ENCODE results near the gene DNMT3A.

The DNMT3A gene

DNA sequence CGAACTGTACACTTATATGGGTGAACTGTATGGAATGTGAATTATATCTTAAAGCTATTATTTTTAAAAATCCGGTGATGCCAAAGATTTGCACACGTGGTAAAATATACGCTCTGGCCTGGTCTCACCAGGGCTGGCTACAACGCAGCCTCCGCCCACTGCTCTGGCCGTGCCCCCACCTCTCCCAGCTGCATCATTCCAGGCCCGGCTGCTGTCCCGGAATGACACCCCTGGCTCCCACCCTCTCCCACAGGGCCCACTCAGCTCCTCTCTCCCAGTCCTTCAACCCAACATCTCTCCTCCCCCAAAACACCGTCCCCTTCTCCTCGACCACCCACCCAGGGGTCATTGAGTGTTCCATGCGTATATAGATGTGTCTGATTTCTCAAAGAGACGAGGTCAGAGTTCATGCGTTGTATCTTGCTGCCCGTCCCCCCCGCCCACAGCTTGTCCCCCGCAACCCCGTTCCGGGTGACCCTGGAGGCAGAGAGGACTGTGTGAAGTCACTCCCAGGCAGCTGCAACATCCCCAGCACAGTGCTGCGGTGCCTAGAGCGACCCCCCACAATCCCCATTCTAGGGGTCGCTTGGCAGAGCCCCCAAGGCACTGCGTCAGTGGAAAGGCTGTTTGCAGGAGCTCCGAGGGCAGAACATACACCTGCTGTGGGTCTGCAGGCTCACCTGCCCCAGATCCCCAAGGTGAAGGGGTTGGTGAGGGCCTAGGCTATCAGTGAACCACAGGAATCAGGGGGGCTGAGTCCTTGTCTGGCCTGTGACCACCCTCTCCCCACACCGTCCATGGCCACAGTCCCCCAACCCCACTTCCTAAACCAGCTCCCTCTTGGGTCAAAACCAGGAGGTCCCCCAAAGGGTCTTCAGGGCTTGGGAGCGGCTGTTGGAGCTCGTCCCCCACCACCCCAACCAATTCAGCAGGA lies 13.3 kb downstream of the DNMT3A start:
- DNase-seq (ENCODE audit: low read depth in 1 of 2, low spot score in 1 of 2) = no peak

DNA sequence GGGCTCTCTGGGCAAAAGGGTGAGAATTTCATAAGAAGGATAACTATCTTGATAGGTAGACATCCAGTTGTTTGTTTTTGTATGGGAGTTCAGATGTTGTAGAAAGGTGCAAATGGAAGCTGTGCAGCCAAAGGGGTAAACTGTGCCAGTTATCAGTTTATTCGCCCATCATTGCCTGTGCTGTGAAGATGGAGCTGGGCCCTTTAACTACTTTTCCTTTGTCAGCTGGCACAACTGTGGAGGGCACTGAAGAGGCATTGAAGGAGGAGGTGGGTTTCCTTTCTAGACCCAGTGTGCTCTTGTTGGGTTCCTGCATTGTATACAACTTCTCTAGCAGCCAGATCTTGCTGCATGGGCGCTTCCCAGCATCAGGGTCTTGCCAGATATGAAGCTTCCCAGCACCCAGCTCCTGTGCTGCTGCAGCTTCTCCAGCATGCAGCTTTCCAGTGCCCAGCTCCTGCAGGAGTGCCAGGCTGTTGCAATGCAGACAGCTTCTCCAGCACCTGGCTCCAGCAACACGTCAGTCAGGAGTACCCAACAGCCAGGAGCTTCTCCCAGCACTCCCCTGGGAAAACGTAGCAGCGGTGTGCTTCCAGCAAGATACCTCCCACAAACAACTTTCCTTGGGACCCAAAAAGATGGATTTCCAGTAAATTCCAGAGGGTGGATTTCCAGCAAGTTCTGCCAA lies 15.3 kb downstream of the DNMT3A start:
- no peak for DNase-seq (ENCODE audit: low read depth in 1 of 2, low spot score in 1 of 2)

DNA sequence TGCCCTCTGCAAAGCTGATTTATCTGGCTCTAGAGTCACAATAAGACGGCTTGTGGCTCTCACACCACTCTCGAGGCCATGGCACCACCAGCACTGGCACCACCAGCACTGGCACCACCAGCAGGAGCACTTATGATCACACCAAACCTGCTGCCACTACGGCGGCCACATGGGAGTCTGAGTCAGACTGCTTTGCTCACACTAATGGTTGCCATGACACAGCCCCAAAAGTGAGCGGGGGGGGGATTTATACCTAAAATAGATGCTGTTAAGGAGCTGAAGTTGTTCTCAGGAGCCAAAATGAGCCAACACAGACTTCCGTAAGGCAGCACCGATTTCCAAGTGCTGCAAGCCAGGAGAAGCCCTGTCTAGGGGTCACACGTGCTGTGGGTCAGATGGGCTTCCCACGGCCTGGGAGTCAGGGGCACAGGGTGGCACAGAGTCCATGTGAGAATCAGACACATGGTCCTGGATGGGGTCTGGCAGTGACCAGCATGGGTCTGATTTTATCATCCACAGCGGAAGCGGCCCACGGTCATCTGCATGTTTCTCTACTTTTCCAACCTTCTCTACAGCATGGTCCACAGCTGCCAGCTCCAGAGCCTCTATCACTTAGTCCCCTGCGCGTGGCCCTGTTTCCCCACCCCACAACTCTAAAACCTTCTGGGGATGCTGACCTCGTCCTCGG lies 16.7 kb downstream of the DNMT3A start:
- DNase-seq (ENCODE audit: low read depth in 1 of 2, low spot score in 1 of 2) = no peak

- DNase-seq (ENCODE audit: low read depth in 1 of 2, low spot score in 1 of 2) = no peak
Observed at GRCh38 chr2:25324251-25324650, 17.5 kb downstream of the DNMT3A start.

DNA sequence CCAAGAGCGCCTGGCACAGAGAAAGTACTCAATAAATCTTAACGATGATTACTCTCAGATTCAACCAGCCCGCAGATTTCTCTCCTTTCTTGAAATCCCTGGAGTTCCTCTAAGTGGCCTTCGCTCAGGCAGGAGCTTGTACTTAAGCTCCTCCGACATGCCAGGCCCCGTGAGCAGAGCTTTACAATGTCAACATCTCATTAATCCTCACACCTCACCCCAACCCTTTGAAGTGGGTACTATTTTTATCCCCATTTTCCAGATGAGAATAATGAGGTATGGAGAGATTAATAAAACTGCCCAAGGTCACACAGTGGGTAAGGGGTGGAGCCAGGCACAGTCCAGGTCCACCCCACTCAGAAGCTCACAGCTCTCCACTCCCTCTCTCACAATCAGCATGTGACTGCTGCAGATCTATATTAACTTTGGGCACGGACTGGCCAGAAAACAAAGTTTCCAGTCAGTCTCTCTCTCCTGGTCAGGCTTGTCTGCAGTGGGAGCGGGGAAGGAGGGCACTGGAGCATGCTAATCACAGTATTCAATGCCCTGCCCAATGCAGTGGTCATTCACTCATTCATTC lies 18.0 kb downstream of the DNMT3A start:
- DNase-seq (ENCODE audit: low read depth in 1 of 2, low spot score in 1 of 2) = no peak

DNA sequence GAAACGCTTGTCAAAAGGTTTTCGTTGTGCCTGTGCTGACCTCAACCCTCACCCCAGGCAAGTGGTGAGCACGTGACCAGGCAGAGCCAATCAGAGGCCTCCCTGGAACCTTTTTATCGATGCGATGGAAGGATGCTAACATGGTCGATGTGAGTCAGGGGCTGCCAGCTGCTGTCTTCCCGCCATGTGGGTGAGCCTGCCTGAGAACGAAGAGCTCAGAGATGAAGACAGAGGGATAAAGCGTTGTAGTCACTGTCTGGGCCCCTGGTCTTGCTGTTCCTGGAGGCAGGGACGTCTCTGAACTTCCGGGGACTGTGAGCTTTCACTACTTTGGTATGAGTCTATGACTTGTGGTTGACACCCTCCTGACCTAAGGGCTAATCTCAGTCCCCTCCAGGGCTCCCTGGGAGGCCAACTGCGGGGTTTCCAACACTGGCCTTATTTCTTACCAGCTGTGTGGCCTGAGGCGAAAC lies 18.6 kb downstream of the DNMT3A start:
- peak in 1 of 2 donors; percentile 26 for DNase-seq (ENCODE audit: low read depth in 1 of 2, low spot score in 1 of 2)

DNA sequence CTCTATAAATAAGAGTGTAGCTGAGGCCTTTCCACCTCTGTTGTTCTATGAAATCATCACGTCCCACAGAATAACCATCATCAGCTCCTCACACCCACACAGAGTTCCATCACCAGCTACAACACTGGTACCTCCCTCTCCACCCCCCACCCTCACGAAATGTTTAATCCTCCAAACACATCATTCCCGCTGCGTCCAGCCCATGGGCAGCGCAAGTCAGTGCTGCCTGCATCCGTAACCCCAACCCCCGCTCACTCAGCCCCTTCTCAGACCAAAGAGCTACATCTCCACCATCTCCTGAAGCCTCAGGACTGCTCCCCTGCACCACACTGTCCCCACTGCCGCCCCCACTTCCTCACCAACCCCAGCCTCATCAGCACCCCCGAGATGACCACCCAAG lies 19.4 kb downstream of the DNMT3A start:
- DNase-seq (ENCODE audit: low read depth in 1 of 2, low spot score in 1 of 2) = no peak

DNA sequence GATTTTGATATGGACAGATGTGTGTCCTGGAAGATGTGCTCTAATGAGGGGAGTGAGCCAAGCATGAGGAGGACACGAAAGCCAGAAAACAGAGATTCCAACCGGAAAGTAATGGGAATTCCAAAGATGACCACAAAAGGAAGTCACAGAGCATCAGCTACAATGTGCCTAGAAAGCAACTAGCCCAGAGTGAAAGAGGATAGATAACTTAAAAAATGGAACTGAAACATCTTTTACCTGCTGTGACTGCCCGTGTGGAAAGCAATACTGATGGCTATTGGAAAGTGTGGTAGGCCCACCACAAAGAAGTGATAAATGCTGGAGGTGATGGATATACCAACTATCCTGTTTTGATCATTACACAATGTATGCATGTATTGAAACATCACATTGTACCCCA lies 21.6 kb downstream of the DNMT3A start:
- no peak for DNase-seq (ENCODE audit: low read depth in 1 of 2, low spot score in 1 of 2)

DNA sequence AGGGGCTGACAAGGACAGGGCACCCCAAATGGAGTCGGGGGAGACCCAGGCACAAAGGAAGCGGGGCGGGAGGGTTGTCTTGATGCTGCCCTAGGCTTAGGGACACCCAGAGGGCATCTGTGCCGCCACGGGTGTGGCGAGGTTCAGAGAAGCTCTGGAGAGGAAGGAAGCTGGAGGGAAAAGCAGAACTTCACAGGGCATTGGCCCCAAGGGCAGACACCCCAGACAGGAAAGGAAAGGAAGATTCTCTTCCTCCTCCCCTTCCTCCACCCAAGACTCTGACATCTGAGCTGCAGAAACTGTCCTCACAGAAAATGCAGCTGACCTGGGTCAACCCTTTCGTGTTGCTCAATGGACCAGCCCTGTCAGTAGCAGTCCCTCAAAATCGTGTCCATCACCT lies 25.6 kb downstream of the DNMT3A start:
- no peak for DNase-seq (ENCODE audit: low read depth in 1 of 2, low spot score in 1 of 2)

DNA sequence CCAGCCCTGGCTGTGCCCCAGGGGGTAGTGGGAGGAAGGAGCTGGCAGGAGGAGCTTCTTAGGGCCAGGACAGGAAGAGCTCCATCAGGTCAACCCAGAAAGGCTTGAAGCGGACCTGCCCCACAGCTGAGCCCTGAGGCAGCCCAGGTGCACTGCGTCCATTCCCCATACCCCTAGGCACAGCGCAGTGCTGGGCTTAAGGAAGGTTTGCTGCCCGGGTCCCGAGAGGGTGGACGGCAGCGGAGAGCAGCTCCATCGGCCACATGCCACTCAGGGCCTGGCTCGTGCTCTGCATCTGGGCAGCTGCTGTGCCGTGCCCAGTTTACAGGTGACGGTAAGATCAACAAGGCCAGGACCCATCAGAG lies 26.4 kb downstream of the DNMT3A start:
- DNase-seq (ENCODE audit: low read depth in 1 of 2, low spot score in 1 of 2) = no peak

DNA sequence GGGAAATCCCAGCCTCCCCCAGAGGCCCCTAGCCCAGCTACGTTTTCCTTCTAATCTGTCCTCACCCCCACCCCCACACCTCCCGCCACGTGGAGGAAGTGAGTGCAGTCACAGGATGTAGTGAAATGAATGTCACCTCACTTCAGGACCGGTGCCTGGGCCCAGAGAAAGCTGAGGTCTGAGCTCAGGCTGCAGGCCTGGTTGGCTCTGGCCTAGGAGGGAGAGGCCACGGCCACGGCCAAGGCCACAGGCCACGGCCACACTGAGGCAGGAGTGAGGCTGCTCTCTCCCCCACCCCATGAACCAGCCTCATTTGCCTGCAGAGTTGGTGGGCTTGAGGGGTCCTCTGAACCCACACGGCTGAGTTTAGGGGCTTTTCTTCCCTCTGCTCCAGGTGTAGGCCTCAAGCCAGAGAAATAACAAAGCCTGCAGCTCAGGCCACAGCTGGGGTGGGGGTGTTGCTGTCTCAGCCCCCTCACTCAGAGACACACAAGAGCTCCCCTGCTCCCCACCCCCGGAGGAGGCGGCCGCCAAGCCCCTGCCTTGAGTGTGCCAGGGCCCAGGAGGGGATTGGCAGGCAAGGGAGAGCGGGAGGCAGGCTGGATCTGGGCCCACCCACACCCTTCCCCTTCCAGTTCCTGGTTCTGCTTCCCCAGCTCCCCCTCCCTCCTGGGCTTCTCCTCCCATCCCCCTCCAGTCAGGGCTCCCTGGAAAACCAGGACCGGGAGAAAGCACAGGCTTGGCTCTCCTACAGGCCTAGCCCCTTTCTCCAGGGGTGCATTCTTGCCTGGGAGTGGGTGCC lies 27.0 kb downstream of the DNMT3A start:
- peak; percentile 32 to 86 for DNase-seq (ENCODE audit: low read depth in 1 of 2, low spot score in 1 of 2)

- no peak for DNase-seq (ENCODE audit: low read depth in 1 of 2, low spot score in 1 of 2)
Observed at GRCh38 chr2:25313711-25314513, 27.8 kb downstream of the DNMT3A start.

DNA sequence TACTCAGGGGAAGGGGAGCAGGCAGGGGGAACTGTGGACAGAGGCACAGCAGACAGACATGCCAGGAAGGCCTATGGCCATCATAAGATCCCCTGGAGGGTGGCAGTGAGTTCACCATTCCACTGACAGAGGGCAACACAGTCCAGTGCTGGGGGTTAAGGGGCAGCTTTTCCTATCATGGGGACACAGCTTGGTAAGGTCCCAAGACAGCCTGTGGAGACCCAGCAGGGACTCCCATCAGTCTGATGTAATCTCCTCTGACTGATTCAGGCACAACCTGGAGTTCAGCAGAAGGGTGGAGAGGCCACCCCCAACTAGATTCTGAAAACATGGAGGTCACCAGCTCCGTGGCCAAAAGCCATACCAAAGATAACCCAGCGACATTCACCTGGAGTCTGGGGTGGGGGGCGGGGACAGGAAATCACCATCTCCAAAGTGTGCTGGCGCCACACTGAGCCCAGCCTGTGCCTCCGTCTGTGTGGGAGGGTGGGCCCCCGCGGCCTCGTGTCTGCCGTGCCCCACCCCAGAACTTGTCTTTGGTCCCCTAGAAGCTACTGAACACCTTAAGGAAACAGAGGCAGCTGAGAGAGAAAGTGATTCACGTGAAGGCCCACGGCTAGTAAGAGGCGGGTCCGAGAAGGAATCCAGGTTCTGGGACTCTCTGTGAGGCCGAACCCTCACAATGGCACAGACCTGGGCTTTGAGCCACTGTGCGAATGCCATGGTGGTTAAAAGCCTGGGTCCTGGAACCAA lies 28.6 kb downstream of the DNMT3A start:
- no peak for DNase-seq (ENCODE audit: low read depth in 1 of 2, low spot score in 1 of 2)

DNA sequence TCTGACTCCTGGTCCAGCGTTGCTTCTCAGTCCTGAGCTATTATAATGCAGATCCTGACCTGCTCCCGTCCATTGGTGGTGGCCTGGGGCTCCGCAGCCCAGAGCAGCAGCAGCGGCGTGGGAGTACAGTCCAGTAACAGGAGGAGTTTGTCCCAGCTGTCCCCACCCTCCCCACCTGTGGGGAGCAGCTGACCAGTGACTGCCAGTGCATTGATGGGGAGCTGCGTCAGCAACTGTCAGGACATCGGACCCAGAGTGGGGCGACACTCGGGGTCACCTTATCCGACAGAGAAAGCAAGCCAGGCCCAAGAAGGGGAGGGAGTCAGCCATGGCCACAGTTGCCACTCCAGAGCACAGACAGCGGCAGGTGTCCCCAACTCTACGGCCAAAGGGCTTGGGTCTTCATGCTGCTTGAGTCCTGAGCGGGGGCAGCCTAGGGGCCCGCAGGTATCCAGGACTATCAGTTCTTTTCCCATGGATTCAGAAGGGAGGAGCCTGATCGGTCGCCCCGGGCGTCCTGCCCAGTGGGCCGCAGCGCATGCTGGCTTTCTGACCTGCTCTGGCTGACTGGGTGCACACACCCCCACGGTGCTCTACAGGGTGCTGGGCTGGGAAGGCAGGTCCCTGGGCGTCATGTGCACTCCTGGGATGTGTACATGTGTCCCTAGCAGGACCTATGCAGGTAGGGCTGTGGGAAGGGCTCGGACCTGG lies 29.7 kb downstream of the DNMT3A start:
- no peak for DNase-seq (ENCODE audit: low read depth in 1 of 2, low spot score in 1 of 2)

- no peak for DNase-seq (ENCODE audit: low read depth in 1 of 2, low spot score in 1 of 2)
Observed at GRCh38 chr2:25310965-25311864, 30.5 kb downstream of the DNMT3A start.

GRCh38 chr2:25310709-25310964 lies 31.1 kb downstream of the DNMT3A start:
- DNase-seq (ENCODE audit: low read depth in 1 of 2, low spot score in 1 of 2) = no peak

DNA sequence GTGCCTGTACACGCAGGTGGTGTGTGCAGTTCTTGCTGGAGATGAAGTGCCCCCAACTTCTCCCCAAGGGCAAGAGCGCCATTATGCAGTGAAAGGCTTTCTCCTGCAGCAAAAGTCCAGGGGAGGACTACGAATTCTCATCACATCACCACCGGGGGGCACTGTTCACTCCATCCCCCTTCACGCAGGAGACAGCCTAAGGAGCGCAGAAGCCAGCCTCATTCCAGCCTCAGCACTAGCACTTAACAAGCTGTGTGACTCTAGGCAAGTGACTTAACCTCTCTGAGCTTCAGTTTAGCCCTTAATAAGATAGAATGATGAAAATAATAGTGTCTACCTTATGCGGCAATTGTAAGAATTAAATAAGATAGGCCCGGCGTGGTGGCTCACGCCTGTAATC lies 32.3 kb downstream of the DNMT3A start:
- peak; percentile 34 to 55 for DNase-seq (ENCODE audit: low read depth in 1 of 2, low spot score in 1 of 2)

DNA sequence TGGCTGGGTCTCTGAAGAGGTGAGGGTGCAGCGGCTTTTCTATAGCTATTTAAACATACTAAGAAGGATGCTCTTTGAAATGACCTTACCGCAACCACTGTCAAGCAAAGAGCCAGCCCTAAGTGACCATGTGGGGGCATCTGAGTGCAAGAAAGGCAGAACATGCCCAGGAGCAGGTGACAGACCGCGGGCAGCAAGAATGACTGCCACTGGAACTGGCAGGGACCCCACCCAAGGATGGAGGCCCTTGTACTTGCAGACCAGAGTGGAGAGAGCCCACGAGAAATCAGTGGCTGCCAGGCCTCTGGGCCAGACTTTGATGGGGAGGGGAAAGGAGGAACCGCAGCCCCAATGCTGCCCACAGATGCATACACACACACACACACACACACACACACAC lies 33.1 kb downstream of the DNMT3A start:
- DNase-seq (ENCODE audit: low read depth in 1 of 2, low spot score in 1 of 2) = no peak

All from stimulated activated CD4-positive, alpha-beta T cell treated with anti-CD3 and anti-CD28 coated beads, Interleukin-15, amount 100 ng/mL, for 1 hour (primary cell).